Fibroblast of pulmonary artery (primary cell): ENCODE measurements around the gene CYP46A1.

ENCODE experiments used
- DNase-seq: peaks from one replicate; pipeline ENCODE4 v3.0.0-alpha.2; 2010; ENCODE audit warnings: low read depth
- H3K4me3 ChIP-seq: replicated peaks from 2 replicates; pipeline ENCODE4 v1.5.1; 2011; ENCODE audit warnings: low read depth, mild to moderate bottlenecking, control low read depth, low read length, moderate library complexity
- TF ChIP-seq, protein P1 (sequence below): IDR thresholded peaks from 2 replicates; pipeline ENCODE4 v1.5.1; 2011; ENCODE audit warnings: mild to moderate bottlenecking, control low read depth, low read length, inconsistent platforms; ENCODE audit errors: missing control alignments

Gene CYP46A1

DNA sequence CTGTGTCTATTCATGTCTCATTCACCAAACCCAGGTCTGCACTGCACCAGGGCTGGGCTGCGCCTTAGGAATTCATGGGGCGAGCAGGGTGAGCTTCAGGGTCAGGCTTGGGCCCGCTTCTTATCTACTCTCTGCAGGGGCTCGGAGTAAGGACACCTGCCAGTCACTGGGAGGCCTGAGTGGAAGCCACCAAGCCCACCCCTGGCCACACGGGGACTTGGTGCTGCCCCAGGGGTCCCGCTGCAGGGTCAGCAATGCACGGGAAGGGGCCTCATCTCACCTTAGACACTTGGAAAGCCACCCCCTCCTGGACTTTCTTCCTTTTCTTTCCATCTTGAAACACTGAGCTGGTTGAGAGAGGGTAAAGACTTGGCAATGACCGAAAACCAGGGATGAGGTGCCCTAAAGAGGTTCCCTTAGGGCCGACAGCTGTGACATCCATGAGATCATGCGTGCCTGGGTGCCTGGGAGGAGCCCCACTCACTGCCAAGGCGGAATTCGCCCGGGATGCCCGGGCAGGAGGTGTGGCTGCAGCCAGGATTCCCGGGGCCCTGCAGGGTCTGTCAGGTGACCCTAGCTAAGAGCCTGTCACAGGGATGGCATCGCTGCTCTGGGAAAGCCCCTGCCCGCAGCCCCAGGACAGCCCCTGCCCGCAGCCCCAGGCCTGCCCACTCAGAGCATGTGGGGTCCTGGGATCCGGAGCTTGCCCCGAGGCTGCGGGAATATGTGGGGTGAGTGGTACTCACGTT is 63.7 kb downstream of the CYP46A1 start:
- H3K4me3 ChIP-seq, result no peak overlapping the region
- TF ChIP-seq, protein P1, sequence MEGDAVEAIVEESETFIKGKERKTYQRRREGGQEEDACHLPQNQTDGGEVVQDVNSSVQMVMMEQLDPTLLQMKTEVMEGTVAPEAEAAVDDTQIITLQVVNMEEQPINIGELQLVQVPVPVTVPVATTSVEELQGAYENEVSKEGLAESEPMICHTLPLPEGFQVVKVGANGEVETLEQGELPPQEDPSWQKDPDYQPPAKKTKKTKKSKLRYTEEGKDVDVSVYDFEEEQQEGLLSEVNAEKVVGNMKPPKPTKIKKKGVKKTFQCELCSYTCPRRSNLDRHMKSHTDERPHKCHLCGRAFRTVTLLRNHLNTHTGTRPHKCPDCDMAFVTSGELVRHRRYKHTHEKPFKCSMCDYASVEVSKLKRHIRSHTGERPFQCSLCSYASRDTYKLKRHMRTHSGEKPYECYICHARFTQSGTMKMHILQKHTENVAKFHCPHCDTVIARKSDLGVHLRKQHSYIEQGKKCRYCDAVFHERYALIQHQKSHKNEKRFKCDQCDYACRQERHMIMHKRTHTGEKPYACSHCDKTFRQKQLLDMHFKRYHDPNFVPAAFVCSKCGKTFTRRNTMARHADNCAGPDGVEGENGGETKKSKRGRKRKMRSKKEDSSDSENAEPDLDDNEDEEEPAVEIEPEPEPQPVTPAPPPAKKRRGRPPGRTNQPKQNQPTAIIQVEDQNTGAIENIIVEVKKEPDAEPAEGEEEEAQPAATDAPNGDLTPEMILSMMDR, result no peak
- no peak for DNase-seq

DNA sequence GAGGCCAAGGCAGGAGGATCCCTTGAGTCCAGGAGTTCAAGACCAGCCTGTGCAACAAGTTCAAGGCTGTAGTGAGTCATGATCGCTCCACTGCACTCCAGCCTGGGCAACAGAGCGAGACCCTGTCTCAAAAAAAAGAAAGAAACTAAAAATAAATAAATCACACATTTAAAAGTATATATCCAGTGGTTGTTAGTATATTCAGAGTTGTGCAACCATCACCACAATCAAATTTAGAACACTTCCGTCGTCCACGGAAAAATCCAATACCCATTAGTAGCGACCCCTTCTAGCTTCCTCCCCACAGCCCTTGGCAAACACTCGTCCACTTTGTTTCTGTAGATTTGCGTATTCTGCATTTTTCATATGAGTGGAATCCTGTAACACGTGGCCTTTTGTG is 64.4 kb downstream of the CYP46A1 start:
- no peak overlapping the region for H3K4me3 ChIP-seq
- no peak for DNase-seq
- TF ChIP-seq, protein P1, result no peak

DNA sequence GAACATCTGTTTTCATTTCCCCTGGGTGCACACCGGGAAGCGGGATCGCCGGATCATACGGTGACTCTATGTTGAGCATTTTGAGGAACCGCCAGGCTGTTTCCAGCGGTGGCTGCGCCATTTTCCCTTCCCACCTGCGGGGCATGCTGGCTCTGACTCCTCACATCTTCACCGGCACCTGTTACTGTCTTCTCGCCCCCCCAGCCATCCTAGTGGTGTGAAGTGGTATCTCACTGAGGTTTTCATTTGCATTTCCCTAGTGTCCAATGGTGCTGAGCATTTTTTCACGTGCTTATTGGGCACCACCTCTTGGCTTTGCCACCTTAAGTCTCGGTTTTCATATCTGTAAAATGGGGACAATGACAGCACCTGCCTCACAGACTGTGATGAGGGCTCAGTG is 65.0 kb downstream of the CYP46A1 start:
- no peak overlapping the region for H3K4me3 ChIP-seq
- TF ChIP-seq, protein P1, result peak; percentile 29
- DNase-seq, result no peak

DNA sequence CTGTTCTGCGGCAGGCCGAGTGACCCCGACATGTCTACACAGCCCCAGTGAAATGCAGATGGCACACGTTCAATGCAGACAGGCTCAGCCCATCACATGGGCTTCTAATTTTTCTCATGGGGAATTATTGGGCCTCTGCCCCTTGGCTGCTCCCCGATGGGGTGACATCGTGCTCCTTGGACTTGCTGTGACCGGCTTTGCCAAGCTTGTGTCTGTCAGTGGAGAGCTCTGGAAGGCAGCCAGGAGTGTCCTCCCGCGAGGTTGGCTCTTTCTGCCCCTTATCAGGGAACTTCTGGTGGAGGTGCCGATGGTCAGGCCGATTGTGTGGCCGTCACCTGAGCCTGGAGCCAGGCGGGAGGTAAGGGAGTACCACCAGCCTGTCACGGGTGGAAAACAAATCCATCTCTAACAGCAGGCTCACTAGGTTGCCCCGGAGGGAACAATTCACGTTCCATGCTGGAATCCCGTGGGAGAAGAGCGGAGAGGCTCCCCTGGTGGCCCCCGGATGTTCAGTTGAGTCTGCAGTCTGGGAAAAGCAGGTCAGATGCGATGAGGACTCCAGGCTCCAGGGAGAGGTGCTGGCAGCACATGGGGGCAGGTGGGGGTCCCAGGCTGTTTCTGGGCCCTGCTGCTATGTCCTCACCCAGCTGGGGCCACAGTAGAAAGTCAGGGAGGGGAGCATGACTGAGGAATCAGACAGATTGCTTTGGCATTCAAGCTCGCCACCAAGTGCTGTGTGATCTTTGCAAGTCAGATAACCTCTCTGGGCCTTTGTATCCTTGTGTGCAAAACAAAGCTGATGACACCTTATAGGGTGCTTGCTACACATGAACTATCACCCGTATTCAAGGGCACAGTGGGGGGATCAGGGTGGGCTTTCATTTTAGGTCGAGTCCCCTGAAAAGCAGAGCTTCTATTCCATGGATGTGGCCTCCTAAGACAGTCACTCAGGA is 65.9 kb downstream of the CYP46A1 start:
- TF ChIP-seq, protein P1, result no peak
- H3K4me3 ChIP-seq, result no peak overlapping the region
- DNase-seq, result no peak

DNA sequence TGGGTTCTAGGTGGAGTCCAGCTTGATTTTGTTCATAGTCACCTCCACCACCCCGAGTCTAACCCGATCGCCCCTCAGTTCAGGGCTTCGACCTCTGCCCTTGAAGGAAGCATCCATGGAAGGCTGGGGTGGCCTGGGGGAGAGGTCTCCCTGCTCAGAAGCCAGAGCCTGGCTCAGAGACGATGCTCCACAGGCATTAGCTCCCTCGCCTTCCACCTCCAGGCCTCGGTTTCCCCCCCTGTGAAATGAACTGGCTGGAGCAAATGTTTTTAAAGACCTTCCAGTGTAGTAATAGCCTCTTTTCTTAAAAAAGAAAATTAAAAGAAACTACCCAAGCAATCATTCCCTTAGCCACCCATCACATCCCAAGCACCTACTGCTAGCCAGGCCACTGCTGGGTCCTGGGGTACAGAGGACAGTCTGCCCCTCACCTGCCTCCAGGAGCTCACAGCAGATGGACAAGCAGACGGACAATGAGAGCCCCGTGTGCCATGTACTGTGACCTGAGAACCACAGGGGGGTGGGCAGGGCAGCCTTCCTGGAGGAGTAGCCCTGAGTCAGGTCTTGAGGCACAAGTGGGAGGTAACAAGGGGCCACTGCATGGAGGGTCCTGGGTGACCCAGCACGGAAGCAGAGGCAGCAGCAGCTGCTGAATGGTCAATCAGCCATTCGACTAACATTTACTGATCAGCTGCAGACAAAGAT is 66.8 kb downstream of the CYP46A1 start:
- TF ChIP-seq, protein P1, result no peak
- H3K4me3 ChIP-seq, result no peak overlapping the region
- DNase-seq, result no peak

DNA sequence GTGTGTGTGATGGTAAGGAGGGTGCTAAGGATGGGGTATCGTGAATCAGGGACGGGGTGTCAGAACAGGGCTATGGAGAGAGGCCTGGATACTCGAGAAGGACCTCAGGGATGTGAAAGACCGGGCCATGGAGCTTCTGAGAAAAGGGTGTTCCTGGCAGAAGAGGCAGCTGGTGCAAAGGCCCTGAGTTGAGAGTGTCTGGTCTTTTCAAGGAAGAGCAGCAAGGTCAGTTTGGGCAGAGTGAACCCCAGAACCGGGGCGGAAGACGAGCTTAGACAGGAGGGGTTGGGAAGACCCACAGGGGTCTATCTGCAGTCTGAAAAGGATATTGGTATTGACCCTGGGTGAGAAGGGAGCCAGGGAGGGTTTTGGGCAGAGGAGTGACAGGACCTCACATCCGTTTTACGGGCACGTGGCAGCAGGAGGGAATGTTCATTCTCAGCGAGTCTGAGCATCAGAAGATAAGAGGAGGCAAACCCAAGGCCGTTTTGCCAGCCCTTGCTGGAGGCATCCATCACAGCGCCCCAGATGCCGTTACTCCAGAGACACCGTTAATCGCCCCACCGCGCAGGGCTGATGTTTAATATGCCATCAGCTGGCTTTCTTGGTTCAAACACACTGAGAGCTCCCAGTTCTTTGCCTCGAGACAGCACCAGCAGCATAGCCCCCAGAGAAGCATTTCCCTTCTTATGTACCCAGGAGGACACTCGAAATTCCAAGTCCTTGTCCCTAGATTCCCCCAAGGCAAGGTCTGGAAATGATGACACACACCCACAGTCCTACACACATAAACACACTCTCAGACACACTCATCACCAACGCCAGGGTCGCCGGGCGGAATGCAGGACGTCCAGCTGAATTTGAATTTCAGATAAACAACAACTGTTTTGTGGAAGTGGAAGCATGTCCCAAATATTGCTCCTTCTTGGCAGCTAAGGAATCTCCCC is 67.7 kb downstream of the CYP46A1 start:
- DNase-seq, result no peak
- TF ChIP-seq, protein P1, result no peak
- H3K4me3 ChIP-seq, result no peak overlapping the region
